Sigmoid colon (tissue), 4 donors: ENCODE measurements around the gene ACOT13.

Experiments used
- CTCF ChIP-seq, 4 experiments: fragments of 450-650 bp in 3 of 4; fragments of 200-600 bp in 1 of 4; IDR thresholded peaks; one replicate each; pipeline ENCODE4 v1.5.1; 2016 to 2019; ENCODE audit warnings: antibody characterized with exemption in 4 of 4, mild to moderate bottlenecking in 3 of 4, moderate library complexity in 2 of 4
- POLR2AphosphoS5 ChIP-seq, 4 donors: sonication (generic); formaldehyde crosslinking; IDR thresholded peaks; one replicate each; pipeline ENCODE4 v1.6.1; 2017; ENCODE audit warnings: antibody characterized with exemption in 4 of 4

DNA sequence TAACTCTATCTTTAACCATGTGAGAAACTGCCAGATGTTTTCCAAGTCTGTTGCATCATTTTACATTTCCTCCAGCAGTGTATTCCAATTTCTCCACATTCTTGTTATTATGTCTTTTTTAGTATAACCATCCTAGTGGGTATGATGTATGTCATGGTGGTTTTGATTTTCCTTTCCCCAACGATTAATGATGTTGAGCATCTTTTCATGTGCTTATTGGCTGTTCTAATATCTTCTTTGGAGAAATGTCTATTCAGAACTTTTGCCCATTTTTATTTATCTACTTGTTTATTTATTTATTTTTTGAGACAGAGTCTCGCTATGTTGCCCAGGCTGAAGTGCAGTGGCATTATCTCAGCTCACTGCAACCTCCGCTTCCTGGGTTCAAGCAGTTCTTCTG is 56.4 kb downstream of the ACOT13 start:
- TF ChIP-seq CTCF (IDR thresholded peaks at IDR 0.05) (no peak), POLR2AphosphoS5 (IDR thresholded peaks at IDR 0.05) (no peak)
